Stimulated activated naive CD8-positive, alpha-beta T cell treated with anti-CD3 and anti-CD28 coated beads, Interleukin-15, Interleukin-2, amounts not matched to agents 100 ng/mL and 50 ng/mL, for 24 hours (primary cell): ENCODE measurements around the gene TCERG1L.

Experiments used
- H3K27ac Mint-ChIP-seq: one replicate; pipeline ENCODE4 v1.8.0; 2021; ENCODE audit warnings: mild to moderate bottlenecking, mixed read lengths
- H3K27me3 Mint-ChIP-seq: one replicate; pipeline ENCODE4 v1.8.0; 2021; ENCODE audit warnings: mixed read lengths
- H3K36me3 Mint-ChIP-seq: one replicate; pipeline ENCODE4 v1.8.0; 2021; ENCODE audit warnings: low read depth, mixed read lengths
- H3K4me1 Mint-ChIP-seq: one replicate; pipeline ENCODE4 v1.8.0; 2021; ENCODE audit warnings: low read depth, mixed read lengths
- H3K4me3 Mint-ChIP-seq: one replicate; pipeline ENCODE4 v1.8.0; 2021; ENCODE audit warnings: mild to moderate bottlenecking, mixed read lengths
- H3K9me3 Mint-ChIP-seq: one replicate; pipeline ENCODE4 v1.8.0; 2021; ENCODE audit warnings: mixed read lengths

The TCERG1L gene, protein sequence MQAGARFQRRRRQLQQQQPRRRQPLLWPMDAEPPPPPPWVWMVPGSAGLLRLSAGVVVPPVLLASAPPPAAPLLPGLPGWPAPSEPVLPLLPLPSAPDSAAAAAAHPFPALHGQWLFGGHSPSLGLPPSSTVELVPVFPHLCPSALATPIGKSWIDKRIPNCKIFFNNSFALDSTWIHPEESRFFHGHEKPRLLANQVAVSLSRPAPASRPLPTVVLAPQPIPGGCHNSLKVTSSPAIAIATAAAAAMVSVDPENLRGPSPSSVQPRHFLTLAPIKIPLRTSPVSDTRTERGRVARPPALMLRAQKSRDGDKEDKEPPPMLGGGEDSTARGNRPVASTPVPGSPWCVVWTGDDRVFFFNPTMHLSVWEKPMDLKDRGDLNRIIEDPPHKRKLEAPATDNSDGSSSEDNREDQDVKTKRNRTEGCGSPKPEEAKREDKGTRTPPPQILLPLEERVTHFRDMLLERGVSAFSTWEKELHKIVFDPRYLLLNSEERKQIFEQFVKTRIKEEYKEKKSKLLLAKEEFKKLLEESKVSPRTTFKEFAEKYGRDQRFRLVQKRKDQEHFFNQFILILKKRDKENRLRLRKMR

DNA sequence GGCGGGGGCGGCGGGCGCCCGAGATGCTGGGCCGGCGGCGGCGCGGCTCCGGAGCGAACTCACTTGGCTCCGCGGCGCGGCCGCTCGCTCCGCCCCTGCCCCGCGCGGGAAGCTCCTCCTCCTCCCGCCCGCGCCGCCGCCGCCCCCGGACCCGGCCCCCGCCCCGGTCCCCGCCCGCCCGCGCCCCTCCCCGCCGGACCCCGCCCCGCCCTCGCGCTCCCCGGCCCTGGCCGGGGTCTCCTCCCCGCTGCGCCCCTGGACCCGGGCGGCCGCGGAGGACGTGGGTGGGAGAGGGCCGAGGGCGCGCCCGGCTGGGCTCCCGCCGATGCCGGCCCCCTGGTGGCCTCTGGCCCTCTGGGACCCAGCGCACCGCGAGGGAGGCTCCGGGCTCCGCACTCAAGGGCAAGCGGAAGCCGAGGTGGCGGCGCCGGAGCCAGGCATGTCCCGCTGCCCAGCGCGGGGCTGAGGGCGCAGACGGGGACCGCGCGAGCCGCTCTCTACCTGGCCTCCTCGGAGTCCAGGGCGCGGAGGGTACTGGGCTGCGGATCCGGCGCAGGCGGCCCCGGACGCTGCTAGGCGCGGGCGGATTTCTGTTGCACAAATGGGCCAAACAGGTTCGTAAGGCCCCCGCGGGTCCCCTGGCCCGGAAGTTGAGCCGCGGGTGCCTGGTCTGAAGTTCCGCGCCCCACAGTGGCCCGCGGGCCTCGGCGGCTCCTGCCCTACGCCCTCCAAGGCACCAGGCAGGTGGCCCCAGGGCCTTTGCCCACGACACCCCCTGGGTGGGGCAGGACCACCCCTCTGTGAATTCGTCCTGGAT, at the start of gene TCERG1L:
TSS of gene TCERG1L (minus strand) at position 61 of the 817 bp plus-strand sequence. CDS start 86 bp downstream, outside the sequence.
- Mint-ChIP-seq H3K4me1 (peaks cover 3% of the 10 kb centered on the region), H3K4me3 (peak within 1 kb of the TSS; percentile 4), H3K9me3 (no peaks in the 10 kb centered on the region), H3K27ac (no peak within 1 kb of the TSS), H3K27me3 (peaks cover 60% of the 10 kb centered on the region), H3K36me3 (no peaks in the 10 kb centered on the region)

DNA sequence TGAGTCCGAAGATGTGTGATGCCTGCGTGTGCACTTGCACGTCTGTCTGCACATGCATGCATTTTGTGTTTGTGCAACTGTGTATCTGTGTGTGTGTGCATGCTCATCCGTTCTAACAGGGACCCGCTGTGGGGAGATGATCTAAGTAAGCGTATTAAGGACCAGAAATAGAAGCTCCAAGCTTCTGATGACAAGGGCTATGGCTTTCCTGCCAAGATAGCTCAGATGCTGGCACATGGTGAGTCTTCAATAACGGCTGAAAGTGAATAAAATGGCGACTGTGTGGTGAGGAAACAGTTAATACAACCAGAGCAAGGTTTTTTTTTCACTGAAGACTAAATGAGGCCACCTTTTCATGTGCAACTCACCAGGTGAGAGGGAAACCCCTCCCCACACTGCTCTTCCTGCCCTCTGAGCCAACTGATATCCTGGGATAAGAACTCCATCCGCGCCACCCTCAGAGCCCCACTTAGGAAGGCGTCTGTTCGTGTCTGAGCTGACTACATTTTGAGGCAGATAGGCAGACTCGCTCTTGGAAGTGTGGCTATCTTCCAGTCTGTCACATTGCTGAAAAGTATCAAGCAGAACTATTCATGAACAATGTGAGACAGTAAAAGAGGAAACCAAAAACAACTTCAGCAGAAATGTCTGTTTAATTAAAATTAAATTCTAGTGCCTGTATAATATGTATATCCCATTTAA, 47.4 kb upstream of the TCERG1L start:
- Mint-ChIP-seq H3K27ac (no peak overlapping the region), H3K27me3 (no peaks in the 10 kb centered on the region), H3K9me3 (peaks cover 6% of the 10 kb centered on the region), H3K4me3 (no peak overlapping the region), H3K4me1 (no peaks in the 10 kb centered on the region), H3K36me3 (no peaks in the 10 kb centered on the region)

DNA sequence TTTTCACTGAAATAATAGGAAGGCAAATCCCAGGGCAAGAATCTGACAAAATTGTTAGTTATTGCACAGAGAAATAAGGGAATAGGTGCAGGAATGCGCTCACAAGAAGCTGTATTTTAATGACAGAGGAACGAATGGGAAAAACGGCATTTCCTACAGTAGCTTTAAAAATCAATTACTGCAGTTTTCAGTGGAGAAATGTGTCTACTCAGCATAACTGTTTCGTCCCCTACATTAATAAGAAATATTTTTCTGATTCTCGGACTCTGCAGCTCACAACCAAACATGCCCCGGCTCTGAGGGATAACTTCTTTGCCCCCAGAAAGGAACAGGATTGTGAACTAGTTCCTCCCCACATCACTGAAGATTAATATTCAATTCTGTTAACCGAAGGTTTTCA, 44.9 kb upstream of the TCERG1L start:
- no peaks in the 10 kb centered on the region for H3K4me1 Mint-ChIP-seq
- H3K4me3 Mint-ChIP-seq = no peak overlapping the region
- H3K27ac Mint-ChIP-seq = no peak overlapping the region
- H3K9me3 Mint-ChIP-seq = peaks cover under 1% of the 10 kb centered on the region
- H3K36me3 Mint-ChIP-seq = no peaks in the 10 kb centered on the region
- no peaks in the 10 kb centered on the region for H3K27me3 Mint-ChIP-seq

DNA sequence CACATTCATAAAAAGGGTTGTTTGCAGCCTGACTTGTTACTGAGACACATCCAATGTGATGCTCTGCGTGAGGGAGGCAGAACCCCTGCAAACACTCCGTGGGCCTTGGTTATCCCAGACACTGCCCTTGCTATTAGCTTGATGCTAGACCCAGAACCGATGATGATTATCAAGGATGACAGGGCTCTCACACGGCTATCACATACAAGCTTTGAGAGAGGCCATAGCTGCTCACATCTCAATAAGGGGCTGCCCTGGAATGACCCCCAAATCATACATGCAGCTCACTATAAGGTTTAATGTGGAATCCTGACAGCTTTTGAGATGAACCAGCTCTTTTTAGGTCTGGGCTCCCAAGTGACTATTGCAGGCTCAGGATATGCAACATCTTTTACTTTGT, 44.4 kb upstream of the TCERG1L start:
- no peaks in the 10 kb centered on the region for H3K27me3 Mint-ChIP-seq
- H3K36me3 Mint-ChIP-seq = no peaks in the 10 kb centered on the region
- H3K9me3 Mint-ChIP-seq = no peaks in the 10 kb centered on the region
- H3K27ac Mint-ChIP-seq = no peak overlapping the region
- H3K4me3 Mint-ChIP-seq = no peak overlapping the region
- H3K4me1 Mint-ChIP-seq = no peaks in the 10 kb centered on the region

DNA sequence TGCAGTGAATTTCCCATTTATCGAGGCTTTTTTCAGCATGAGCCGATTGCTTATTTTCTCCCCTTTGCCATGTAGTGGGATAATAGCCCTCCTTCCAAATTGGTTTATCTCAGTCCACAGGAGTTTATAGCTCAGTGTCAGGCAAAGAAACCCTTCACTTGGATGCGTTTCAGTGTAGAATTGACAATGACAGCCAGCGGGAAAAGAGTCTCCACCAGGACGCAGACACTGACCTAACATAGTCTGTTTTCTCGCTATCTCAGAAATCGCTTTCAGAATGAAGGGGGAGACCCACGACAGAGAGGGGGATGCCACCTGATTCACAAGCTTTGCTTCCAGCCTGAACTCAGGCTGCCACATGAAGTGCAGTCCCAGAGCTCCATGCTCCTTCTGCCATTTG, 43.5 kb upstream of the TCERG1L start:
- Mint-ChIP-seq H3K4me1 (no peaks in the 10 kb centered on the region), H3K9me3 (no peaks in the 10 kb centered on the region), H3K27ac (no peak overlapping the region), H3K27me3 (no peaks in the 10 kb centered on the region), H3K4me3 (no peak overlapping the region), H3K36me3 (no peaks in the 10 kb centered on the region)

DNA sequence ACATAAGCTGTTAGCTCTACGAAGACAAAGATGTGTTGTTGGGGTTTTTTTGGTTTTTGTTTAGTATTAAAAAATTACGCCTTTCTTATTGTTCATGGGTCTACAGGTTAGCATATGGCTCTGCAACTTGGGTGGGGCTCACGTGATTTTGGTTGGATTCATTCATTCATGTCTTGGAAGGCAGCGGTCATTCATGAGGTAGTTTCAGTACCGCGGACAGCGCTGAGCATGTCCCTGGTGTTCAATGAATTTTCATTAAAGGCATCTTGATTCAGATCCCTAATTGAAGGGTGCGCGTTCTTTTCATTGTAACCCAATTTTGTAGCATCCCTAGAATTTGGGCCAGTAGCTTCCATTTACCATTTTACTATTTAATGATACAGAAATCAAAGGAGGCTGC, 42.9 kb upstream of the TCERG1L start:
- H3K4me1 Mint-ChIP-seq = no peaks in the 10 kb centered on the region
- H3K27me3 Mint-ChIP-seq = no peaks in the 10 kb centered on the region
- no peaks in the 10 kb centered on the region for H3K9me3 Mint-ChIP-seq
- no peak overlapping the region for H3K4me3 Mint-ChIP-seq
- H3K36me3 Mint-ChIP-seq = no peaks in the 10 kb centered on the region
- no peak overlapping the region for H3K27ac Mint-ChIP-seq

DNA sequence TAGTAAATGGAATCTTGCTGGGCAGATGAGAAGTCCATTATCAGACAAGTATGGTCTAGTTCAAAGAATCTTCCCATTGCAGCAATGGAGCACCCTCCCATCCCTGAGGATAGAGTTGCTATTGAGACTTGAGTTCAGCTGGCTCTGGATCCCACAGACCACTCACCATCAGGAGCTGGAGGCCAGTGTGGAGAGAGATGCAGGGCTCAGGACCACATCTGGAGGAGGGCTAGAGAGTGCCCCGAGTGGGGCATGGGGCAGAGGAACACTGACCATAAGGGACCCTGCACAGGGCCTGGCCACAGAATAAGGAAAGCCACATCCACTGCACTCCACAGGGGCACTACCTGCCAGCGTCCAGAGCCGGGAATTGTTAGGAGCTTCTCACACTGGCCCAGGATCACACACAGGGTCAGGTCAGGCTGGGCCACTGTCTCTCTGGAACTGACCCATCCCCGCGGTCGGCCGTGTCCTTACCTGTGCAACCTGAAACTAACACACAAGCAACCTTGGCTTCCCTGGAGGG, 41.3 kb upstream of the TCERG1L start:
- Mint-ChIP-seq H3K36me3 (no peaks in the 10 kb centered on the region), H3K27ac (no peak overlapping the region), H3K9me3 (no peaks in the 10 kb centered on the region), H3K4me1 (no peaks in the 10 kb centered on the region), H3K4me3 (no peak overlapping the region), H3K27me3 (no peaks in the 10 kb centered on the region)

DNA sequence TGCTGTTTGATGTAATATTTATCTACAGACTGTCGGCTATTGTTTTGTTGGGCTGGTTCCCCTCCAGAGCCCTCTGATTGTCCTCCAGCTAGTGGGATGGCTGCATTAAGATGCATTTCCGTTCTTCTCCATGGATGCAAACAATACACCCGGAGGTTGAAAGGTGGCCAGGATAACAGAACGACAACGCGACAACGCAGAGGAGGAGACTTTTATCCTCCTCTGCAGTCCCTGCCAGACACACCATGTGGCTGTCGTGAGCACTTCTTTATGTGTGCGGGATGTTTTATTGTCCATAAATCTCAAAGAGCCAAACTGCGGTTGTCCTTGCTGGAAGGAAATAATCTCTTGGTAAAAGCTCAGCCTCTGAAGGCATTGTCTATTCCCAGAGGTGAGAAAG, 39.1 kb upstream of the TCERG1L start:
- H3K4me1 Mint-ChIP-seq = no peaks in the 10 kb centered on the region

DNA sequence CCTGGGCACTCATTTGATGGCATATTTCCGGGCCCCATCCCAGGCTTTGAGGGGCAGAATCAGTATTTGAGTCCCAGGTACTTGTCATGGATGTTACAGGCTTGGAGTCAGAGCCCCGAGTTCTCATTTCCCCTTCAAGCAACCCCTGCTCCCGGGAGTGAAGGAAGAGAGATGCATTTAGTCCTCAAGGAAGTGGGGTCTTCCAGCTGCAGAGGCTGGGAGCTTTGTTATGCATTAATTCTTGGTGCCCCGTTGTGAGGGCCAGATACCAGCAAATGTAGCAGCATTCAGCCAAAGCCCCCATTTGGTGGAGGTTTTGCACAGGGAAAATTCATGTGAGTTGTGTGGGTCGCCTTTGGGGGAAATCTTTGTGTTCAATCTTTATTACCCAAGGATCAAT, 38.7 kb upstream of the TCERG1L start:
- peaks cover 4% of the 10 kb centered on the region for H3K9me3 Mint-ChIP-seq
- no peaks in the 10 kb centered on the region for H3K36me3 Mint-ChIP-seq
- no peaks in the 10 kb centered on the region for H3K4me1 Mint-ChIP-seq
- H3K27me3 Mint-ChIP-seq = no peaks in the 10 kb centered on the region
- no peak overlapping the region for H3K4me3 Mint-ChIP-seq
- H3K27ac Mint-ChIP-seq = no peak overlapping the region

More for the DNA sequence above, 39.1 kb upstream of the TCERG1L start:
- no peaks in the 10 kb centered on the region for H3K27me3 Mint-ChIP-seq
- H3K27ac Mint-ChIP-seq = no peak overlapping the region
- H3K36me3 Mint-ChIP-seq = no peaks in the 10 kb centered on the region
- H3K4me3 Mint-ChIP-seq = no peak overlapping the region
- peaks cover 4% of the 10 kb centered on the region for H3K9me3 Mint-ChIP-seq

DNA sequence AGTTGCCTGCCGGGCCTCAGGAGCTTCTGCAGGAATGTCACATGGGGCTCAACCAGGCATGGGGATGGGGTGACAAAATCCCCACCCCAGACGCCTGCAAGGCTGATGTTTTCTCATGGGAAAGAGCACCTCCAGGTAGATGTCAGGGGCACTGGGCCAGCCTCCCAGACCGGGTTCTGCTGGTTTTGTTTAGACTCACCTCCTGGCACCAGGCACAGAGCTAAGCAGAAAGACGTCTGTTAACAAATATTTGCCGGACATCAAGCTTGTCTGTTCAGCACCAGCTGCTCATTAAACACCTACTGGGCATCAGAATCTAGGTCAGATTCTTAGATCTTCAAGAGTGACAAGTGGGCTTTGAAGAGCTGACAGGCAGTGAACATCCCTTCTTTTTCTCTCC, 34.9 kb upstream of the TCERG1L start:
- no peak overlapping the region for H3K27ac Mint-ChIP-seq
- no peak overlapping the region for H3K4me3 Mint-ChIP-seq
- peaks cover 4% of the 10 kb centered on the region for H3K9me3 Mint-ChIP-seq
- no peaks in the 10 kb centered on the region for H3K4me1 Mint-ChIP-seq
- H3K36me3 Mint-ChIP-seq = no peaks in the 10 kb centered on the region
- H3K27me3 Mint-ChIP-seq = no peaks in the 10 kb centered on the region

DNA sequence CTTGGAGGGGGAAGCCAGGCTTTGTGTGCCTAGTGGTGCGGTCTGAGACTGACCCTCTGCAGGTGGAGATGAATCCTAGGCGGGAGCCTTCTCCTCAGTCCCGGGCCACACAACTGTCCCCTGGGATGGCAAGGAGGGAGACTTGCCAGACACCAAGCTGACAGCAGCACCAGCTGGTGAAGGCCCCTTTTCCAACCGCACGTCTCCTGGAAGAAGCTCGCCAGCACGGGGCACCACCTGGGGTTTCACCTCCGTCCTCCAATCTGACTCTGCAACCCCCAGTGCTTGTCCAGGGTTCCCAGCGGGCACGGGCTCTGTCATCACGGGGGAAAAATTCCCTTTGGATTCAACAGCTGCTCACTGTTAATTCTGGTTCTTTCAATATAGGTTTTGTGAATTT, 34.2 kb upstream of the TCERG1L start:
- Mint-ChIP-seq H3K4me3 (no peak overlapping the region), H3K4me1 (no peaks in the 10 kb centered on the region), H3K27ac (no peak overlapping the region), H3K27me3 (no peaks in the 10 kb centered on the region), H3K36me3 (no peaks in the 10 kb centered on the region), H3K9me3 (peaks cover 4% of the 10 kb centered on the region)

DNA sequence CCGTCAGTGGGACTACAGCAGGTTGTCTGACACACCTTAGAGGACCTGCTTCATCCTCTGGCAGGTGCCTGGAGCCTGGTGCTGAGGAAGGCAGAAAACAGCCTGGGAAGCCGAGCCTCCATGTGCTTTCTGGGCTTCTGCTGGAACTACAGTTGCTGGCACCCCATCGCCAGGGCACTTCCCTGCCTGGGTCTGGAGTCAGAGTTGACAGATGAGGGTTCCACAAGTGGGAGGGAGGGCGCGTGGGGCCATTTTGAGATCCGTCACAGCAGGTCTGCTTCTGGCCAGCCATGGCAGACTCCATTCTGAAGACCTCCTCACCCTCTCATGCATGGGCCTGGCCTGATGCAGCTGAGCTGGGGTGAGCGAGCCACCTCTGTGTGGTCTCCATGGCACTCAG, 33.2 kb upstream of the TCERG1L start:
- Mint-ChIP-seq H3K4me3 (no peak overlapping the region), H3K9me3 (peaks cover 4% of the 10 kb centered on the region), H3K27ac (no peak overlapping the region), H3K27me3 (no peaks in the 10 kb centered on the region), H3K36me3 (no peaks in the 10 kb centered on the region), H3K4me1 (no peaks in the 10 kb centered on the region)

DNA sequence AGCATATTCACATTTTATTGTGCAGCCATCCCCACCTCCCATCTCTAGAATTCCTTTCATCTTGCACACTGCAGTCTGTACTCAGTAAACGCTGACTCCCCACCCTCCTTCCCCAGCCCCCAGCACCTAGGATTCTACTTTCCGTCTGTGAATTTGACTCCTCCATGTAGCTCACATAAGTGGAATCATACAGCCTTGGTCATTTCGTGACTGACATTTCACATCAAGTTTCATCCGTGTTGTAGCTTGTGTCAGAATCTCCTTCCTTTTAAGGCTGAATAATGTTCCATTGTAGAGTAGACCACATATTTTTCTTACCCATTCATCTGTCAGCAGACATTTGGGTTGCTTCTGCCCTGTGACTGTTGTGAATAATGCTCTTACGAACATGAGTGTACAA, 26.2 kb upstream of the TCERG1L start:
- Mint-ChIP-seq H3K36me3 (no peaks in the 10 kb centered on the region), H3K27me3 (no peaks in the 10 kb centered on the region), H3K27ac (no peak overlapping the region), H3K9me3 (peaks cover 7% of the 10 kb centered on the region), H3K4me1 (no peaks in the 10 kb centered on the region), H3K4me3 (no peak overlapping the region)

DNA sequence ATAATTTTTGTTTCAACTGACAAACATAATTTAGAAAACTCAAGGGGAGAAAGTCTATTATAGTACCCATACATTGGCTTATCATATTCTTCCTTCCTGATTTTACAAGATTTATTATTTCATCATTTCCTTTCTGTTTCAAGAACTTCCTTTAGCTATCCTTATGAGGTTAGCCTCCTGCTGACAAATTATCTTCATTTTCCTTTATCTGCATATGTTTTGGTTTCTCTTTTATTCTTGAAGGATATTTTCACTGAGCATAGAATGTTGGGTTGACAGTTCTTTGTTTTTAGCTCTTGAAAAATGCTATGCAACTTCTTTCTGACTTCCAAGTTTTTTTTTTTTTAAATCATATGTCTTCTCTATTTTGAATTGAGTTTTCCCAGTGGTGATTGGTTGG, 21.3 kb upstream of the TCERG1L start:
- Mint-ChIP-seq H3K27me3 (peaks cover 8% of the 10 kb centered on the region), H3K36me3 (no peaks in the 10 kb centered on the region), H3K4me1 (no peaks in the 10 kb centered on the region), H3K27ac (no peak overlapping the region), H3K9me3 (peaks cover 26% of the 10 kb centered on the region), H3K4me3 (no peak overlapping the region)
